Epithelial cell of esophagus (primary cell): ENCODE data around the gene PRDM12.
A peak's percentile ranks its signal among the peaks of the same experiment; 100 is the strongest.

Experiments used
- DNase-seq: peaks from one replicate; pipeline ENCODE4 v3.0.0; 2010; ENCODE audit warnings: low read depth
- H3K4me3 ChIP-seq: 2 replicates; pipeline ENCODE4 v1.5.1; 2011; ENCODE audit warnings: mild to moderate bottlenecking, low read length, control low read depth
- TF ChIP-seq, protein P1 (sequence below): IDR thresholded peaks from 2 replicates; pipeline ENCODE4 v1.5.1; 2011; ENCODE audit warnings: low read depth, mild to moderate bottlenecking, low read length, control low read depth, inconsistent platforms; ENCODE audit not compliant: insufficient read depth; ENCODE audit errors: missing control alignments

PRDM12 gene

DNA sequence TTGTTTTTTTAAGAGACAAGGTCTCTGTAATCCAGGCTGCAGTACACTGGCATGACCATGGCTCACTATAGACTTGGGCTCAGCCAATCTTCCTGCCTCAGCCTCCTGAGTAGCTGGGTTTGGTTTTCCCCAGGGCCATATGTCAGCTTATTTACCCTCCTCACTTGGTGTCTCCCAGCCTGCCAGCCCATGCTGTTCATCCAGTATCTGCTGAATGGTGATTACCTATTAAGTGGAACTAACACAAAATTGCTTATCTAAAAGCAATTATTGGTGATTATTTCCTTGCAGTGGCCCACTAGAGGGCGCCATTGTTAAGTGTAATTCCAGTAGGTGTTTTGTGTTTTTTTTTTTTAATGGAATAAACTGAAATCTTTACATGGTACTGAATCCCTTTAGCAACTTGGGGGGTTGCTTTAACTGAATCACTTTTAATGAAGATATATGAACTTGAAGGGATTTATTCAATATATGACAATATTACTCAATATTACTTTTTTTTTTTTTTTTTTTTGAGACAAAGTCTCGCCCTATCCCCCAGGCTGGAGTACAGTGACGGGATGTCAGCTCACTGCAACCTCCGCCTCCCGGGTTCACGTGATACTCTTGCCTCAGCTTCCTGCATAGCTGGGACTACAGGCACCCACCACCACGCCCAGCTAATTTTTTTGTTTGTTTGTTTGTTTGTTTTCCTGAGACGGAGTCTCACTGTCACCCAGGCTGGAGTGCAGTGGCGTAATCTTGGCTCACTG is 43.0 kb downstream of the PRDM12 start:
- TF ChIP-seq, protein P1, sequence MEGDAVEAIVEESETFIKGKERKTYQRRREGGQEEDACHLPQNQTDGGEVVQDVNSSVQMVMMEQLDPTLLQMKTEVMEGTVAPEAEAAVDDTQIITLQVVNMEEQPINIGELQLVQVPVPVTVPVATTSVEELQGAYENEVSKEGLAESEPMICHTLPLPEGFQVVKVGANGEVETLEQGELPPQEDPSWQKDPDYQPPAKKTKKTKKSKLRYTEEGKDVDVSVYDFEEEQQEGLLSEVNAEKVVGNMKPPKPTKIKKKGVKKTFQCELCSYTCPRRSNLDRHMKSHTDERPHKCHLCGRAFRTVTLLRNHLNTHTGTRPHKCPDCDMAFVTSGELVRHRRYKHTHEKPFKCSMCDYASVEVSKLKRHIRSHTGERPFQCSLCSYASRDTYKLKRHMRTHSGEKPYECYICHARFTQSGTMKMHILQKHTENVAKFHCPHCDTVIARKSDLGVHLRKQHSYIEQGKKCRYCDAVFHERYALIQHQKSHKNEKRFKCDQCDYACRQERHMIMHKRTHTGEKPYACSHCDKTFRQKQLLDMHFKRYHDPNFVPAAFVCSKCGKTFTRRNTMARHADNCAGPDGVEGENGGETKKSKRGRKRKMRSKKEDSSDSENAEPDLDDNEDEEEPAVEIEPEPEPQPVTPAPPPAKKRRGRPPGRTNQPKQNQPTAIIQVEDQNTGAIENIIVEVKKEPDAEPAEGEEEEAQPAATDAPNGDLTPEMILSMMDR = peak; percentile 67
- H3K4me3 ChIP-seq = no peak overlapping the region
- peak; percentile 75 for DNase-seq

DNA sequence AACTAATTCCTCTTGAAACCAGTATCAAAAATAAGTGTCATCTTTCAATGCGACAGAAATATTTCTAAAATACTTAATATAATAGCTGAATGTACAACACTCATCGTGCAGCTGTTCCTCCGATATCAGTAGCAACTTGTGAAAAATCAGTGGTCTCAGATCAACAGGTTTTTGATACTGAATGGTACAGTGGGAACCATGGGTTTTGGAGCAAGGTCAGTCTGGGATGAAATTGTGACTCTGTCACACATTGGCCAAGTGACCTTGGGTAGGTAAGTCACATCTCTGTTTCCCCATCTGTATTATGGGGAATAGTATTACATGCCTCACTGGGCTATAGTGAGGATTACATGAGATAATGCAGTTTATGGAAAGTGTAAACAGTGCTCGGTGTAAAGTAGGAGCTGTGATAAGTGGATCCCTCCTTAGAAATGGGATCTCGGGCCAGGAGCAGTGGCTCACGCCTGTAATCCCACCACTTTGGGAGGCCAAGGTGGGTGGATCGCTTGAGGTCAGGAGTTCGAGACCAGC is 46.5 kb downstream of the PRDM12 start:
- TF ChIP-seq, protein P1 = no peak
- DNase-seq = no peak
- no peak overlapping the region for H3K4me3 ChIP-seq

DNA sequence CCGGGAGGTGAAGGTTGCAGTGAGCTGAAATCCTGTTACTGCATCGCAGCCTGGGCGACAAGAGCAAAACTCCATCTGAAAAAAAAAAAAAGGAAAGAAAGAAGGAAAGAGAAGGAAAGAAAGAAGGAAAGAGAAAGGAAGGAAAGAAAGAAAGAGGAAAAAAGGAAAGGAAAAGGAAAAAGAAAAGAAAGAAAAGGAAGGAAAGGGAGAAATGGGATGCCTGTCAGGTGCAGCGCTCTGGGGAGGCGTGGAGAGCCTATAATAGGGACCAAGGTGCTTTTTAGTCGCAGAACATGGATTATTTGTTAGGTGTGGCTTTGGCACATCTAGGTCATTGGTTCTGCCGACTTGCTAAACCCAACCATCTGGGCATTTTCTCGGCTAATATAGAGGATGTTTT is 47.1 kb downstream of the PRDM12 start:
- no peak for DNase-seq
- H3K4me3 ChIP-seq = no peak overlapping the region
- TF ChIP-seq, protein P1 = no peak

DNA sequence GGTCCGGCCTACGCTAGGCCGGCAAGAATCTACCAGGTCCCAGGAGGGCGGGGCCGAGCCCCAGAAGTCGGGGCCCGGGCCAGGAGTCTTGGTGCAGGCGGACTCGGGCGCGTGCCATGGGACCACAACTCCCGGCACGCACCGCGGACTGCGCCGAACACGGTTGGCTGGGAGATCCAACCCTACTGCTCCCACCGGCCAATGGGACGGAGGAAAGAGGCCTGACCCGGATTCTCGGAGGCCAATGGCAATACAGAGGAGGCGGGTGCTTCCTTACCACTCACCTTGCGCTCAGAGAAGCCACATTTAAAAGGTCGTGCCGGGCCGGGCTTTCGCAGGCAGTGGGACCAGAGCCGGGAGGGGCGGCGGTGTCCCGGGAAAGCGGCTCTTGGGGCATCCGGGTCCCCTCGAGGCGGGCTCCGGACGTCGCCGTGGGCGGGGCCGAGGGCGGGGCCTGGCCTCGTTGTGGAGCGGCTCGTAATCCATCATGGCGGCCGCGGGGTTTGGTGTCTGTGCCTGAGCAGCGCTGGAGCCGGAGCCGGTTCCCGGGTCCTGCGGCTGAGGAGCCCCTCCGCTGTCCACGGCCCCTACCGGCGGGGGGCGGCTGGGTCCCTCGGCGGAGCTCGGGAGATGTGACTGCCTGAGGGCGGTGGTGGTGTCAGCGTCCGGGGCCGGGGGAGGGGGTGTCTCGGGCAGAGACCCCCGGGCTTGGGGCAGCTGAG is 48.3 kb downstream of the PRDM12 start:
- DNase-seq = peak; percentile 99
- TF ChIP-seq, protein P1 = no peak
- peak overlapping the region; percentile 78 for H3K4me3 ChIP-seq

DNA sequence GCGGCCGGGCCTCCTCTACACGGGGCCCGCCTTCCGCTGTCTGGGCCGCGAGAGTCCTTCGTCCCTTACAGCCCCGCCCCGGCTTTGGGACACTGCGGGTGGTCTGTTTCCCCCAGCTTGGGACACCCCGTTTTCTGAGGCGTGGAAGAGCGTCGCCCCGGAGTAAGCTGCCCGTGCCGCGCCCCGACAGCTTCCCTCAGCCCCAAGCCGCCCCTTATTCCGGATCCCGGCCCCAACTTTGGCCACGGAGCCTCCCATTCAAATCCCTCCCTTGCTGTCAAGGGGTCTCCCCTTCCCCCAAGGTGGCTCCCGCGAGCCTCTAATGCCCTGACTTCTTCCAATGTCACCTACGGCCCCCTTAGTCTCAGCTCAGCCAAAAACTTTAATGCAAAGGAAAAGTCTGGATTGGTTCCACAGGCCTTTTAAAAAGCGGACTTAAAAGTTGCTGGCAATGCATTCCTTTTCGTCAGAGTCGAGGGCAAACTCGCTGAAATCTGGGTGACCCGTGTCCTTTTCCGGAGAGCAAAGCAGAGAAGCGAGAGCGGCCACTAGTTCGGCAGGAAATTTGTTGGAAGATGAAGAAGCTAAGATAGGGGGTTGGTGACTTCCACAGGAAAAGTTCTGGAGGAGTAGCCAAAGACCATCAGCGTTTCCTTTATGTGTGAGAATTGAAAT is 49.0 kb downstream of the PRDM12 start:
- DNase-seq = peak; percentile 23
- TF ChIP-seq, protein P1 = no peak
- H3K4me3 ChIP-seq = peak overlapping the region; percentile 78

DNA sequence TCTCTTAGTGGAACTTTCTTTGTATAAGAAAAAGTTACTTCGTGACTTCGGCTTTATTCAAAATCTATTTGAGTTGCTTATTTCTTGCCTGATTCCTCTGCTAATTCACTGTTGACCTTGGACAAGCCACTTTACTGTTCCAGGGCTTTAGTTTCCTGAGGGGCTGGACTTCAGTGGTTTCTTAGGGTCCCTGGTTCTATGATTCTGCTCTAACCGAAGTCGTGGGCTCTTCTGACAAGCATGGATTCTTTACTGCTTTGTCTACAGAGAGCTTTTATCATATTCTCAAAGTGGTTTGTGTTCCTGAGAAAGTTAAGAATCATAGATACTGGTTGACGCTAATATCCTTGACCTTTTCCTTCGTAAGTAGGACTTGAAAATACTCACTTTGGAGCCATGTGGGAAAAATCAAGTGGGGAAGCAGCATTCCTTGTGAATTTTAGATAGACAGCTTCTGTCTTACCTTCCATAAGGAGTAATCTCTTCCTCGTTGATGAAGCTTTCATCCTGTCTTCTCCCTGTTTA is 50.3 kb downstream of the PRDM12 start:
- TF ChIP-seq, protein P1 = no peak
- DNase-seq = no peak
- H3K4me3 ChIP-seq = peak overlapping the region; percentile 78
